ENCODE results near the gene CDH23. TPM values are rescaled to one million over a fixed set of nuclear protein-coding genes. Genes with fewer than 3 reads are reported as not detected.

Gene CDH23
- total RNA-seq, 1 experiment from 2014 or later = 2.9 TPM

DNA sequence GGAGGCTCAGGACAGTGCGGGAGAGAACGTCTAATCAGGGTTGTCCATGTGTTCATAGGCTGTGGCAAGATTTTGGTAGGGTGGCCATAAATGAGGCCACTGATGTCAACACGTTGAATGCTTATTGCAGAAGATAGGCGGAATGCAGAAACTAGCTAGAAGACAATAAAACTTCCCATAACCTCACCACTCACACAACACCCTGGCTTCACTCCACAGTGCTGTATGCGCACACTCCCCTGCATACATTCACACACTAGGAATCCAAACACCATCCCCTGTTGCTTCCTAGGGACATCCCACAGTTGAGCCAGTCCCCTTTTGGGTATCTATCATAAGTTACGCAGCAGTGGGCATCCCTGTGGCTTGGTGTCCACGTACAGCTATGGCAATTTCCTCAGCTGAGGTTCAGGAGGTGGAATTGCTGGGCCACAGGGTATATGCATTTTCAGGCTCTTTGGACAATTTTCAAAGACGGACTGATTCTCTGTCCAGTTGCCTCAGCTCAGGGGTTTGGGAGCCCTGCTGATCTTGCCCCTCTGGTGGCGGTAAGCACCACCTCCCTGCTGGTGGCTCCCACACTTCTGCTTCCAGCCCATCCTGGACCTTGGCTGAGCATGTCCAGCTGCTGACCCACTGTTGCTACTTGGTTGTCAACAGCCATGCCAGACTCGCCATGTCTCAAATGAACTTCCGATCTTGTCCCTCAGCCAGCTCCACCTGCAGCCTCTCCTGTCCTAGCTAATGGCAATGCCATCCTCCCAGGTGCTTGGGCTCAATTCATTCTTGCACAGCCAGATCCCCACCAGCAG is 36.4 kb downstream of the CDH23 start (continued):
- TF ChIP-seq, protein P1, sequence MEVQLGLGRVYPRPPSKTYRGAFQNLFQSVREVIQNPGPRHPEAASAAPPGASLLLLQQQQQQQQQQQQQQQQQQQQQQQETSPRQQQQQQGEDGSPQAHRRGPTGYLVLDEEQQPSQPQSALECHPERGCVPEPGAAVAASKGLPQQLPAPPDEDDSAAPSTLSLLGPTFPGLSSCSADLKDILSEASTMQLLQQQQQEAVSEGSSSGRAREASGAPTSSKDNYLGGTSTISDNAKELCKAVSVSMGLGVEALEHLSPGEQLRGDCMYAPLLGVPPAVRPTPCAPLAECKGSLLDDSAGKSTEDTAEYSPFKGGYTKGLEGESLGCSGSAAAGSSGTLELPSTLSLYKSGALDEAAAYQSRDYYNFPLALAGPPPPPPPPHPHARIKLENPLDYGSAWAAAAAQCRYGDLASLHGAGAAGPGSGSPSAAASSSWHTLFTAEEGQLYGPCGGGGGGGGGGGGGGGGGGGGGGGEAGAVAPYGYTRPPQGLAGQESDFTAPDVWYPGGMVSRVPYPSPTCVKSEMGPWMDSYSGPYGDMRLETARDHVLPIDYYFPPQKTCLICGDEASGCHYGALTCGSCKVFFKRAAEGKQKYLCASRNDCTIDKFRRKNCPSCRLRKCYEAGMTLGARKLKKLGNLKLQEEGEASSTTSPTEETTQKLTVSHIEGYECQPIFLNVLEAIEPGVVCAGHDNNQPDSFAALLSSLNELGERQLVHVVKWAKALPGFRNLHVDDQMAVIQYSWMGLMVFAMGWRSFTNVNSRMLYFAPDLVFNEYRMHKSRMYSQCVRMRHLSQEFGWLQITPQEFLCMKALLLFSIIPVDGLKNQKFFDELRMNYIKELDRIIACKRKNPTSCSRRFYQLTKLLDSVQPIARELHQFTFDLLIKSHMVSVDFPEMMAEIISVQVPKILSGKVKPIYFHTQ (CRISPR knock-in tag; IDR thresholded peaks at IDR 0.05) = no peak
- TF ChIP-seq JAZF1 (CRISPR knock-in tag; IDR thresholded peaks at IDR 0.05) = no peak
- TF ChIP-seq GTF2I (CRISPR knock-in tag; conservative IDR thresholded peaks at IDR 0.05) = no peak
- TF ChIP-seq, protein P2, sequence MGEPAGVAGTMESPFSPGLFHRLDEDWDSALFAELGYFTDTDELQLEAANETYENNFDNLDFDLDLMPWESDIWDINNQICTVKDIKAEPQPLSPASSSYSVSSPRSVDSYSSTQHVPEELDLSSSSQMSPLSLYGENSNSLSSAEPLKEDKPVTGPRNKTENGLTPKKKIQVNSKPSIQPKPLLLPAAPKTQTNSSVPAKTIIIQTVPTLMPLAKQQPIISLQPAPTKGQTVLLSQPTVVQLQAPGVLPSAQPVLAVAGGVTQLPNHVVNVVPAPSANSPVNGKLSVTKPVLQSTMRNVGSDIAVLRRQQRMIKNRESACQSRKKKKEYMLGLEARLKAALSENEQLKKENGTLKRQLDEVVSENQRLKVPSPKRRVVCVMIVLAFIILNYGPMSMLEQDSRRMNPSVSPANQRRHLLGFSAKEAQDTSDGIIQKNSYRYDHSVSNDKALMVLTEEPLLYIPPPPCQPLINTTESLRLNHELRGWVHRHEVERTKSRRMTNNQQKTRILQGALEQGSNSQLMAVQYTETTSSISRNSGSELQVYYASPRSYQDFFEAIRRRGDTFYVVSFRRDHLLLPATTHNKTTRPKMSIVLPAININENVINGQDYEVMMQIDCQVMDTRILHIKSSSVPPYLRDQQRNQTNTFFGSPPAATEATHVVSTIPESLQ (CRISPR knock-in tag; IDR thresholded peaks at IDR 0.05) = no peak
- TF ChIP-seq GRHL2 (CRISPR knock-in tag; IDR thresholded peaks at IDR 0.05; ENCODE audit: insufficient replicate concordance, severe bottlenecking) = no peak
- no peak for TF ChIP-seq TEAD1 (CRISPR knock-in tag; IDR thresholded peaks at IDR 0.05)

- TF ChIP-seq SMAD3 (CRISPR knock-in tag; IDR thresholded peaks at IDR 0.05; ENCODE audit: borderline replicate concordance) (no peak), ZNF416 (CRISPR knock-in tag; IDR thresholded peaks at IDR 0.05) (no peak), ZNF423 (CRISPR knock-in tag; IDR thresholded peaks at IDR 0.05) (no peak), ZNF138 (CRISPR knock-in tag; conservative IDR thresholded peaks at IDR 0.05) (no peak), SP1 (CRISPR knock-in tag; conservative IDR thresholded peaks at IDR 0.05) (no peak), STAT6 (CRISPR knock-in tag; conservative IDR thresholded peaks at IDR 0.05; ENCODE audit: low read depth) (no peak), FOXJ3 (CRISPR knock-in tag; IDR thresholded peaks at IDR 0.05; ENCODE audit: borderline replicate concordance) (no peak), MXD4 (CRISPR knock-in tag; IDR thresholded peaks at IDR 0.05; ENCODE audit: borderline replicate concordance) (no peak)
- TF ChIP-seq, protein P3, sequence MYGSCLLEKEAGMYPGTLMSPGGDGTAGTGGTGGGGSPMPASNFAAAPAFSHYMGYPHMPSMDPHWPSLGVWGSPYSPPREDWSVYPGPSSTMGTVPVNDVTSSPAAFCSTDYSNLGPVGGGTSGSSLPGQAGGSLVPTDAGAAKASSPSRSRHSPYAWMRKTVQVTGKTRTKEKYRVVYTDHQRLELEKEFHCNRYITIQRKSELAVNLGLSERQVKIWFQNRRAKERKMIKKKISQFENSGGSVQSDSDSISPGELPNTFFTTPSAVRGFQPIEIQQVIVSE (CRISPR knock-in tag; IDR thresholded peaks at IDR 0.05; ENCODE audit: borderline replicate concordance) = no peak
- TF ChIP-seq, protein P4, sequence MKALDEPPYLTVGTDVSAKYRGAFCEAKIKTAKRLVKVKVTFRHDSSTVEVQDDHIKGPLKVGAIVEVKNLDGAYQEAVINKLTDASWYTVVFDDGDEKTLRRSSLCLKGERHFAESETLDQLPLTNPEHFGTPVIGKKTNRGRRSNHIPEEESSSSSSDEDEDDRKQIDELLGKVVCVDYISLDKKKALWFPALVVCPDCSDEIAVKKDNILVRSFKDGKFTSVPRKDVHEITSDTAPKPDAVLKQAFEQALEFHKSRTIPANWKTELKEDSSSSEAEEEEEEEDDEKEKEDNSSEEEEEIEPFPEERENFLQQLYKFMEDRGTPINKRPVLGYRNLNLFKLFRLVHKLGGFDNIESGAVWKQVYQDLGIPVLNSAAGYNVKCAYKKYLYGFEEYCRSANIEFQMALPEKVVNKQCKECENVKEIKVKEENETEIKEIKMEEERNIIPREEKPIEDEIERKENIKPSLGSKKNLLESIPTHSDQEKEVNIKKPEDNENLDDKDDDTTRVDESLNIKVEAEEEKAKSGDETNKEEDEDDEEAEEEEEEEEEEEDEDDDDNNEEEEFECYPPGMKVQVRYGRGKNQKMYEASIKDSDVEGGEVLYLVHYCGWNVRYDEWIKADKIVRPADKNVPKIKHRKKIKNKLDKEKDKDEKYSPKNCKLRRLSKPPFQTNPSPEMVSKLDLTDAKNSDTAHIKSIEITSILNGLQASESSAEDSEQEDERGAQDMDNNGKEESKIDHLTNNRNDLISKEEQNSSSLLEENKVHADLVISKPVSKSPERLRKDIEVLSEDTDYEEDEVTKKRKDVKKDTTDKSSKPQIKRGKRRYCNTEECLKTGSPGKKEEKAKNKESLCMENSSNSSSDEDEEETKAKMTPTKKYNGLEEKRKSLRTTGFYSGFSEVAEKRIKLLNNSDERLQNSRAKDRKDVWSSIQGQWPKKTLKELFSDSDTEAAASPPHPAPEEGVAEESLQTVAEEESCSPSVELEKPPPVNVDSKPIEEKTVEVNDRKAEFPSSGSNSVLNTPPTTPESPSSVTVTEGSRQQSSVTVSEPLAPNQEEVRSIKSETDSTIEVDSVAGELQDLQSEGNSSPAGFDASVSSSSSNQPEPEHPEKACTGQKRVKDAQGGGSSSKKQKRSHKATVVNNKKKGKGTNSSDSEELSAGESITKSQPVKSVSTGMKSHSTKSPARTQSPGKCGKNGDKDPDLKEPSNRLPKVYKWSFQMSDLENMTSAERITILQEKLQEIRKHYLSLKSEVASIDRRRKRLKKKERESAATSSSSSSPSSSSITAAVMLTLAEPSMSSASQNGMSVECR (CRISPR knock-in tag; IDR thresholded peaks at IDR 0.05; ENCODE audit: borderline replicate concordance) = no peak
- POLR2A ChIA-PET = interaction anchor here (0.5 kb wide), 1 partner anchor 32 kb away, joined by 7 read pairs; no protein-coding TSS in a partner anchor
- H3K27ac Mint-ChIP-seq = no peak overlapping the region
- no peaks in the 10 kb centered on the region for H3K36me3 Mint-ChIP-seq
- no peaks in the 10 kb centered on the region; the same call in 1 of the 2 replicates for H3K27me3 Mint-ChIP-seq (ENCODE audit: low read depth)
- DNase-seq (ENCODE audit: low spot score) = no peak
- CTCF ChIA-PET = interaction anchor here (0.6 to 2.6 kb wide), 6 partner anchors 38 to 262 kb away, joined by 3 to 11 read pairs (median 4); partner anchors contain the start of gene CDH23
- H3K9me3 Mint-ChIP-seq = no peaks in the 10 kb centered on the region
- no peak for ATAC-seq
- H3K4me1 Mint-ChIP-seq = peaks cover 9% of the 10 kb centered on the region
- H3K4me3 Mint-ChIP-seq = no peak overlapping the region
These were observed 37.3 kb downstream of the CDH23 start for GRCh38 chr10:71433768-71434744.

All from WTC11 (cell line).